HG03064 (cell line): ENCODE data around the gene GPBAR1.
A peak's percentile ranks its signal among the peaks of the same experiment; 100 is the strongest.
"Not testable (repeated sequence)": the region's sequence is repeated elsewhere in the genome, so short reads cannot be mapped to it uniquely, and the experiment has no call there.

Experiments used
- ATAC-seq: cut with Tn5 transposase; IDR thresholded peaks from one replicate; pipeline ENCODE4 v1.9.1; 2021; ENCODE audit warnings: low read depth; ENCODE audit not compliant: unreplicated experiment

GPBAR1 gene

DNA sequence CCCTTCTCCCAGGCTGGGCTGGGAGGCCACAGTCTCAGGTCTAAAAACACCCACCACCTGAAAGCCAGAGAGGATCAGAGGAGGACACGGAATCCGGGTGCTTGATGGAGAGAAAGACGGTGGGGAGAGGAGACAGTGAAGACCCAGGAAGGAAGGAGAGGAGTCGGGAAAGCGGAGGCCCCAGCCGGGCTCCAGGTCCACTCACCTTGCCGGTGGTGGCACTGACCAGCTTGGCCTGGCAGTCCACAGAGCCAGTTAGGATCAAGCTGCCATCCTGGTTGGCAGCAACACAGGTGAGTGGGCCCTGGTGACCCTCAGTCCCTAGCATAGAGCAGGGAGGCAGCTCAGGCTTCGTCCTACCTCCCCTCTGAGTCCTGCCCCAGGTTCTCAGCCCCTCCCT, 4.8 kb downstream of the GPBAR1 start:
- ATAC-seq, result no peak

DNA sequence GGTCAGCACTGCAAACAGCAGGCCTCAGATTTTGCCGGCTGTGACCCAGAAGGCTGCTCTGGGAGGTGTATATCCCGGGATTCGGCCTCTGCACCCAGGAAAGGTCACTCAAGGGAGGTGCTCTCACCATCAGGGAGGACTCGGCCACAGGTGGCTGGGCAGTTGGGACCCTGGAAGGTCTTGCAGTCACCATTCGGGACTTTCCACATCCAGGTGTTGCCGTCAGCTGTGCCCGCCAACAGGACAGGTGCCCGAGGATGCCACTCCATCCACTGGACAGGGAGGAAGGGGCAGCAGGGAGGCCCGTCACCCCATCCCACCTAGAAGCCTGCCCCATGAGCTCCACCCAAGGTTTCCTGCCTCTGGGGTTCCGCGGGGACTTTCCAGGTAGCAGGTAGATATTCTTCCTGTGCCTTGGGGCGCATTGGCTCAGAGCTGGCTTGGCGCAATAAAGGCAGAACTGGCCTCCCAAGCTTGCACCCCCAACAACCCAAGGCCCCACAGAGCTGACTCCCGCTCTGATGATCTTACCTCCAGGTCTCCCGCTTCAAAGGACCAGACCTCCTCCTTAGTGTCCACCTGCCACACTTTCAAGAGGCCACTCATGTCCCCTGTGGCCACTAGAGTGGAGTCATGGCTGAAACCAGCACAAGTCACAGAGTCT, 5.6 kb downstream of the GPBAR1 start:
- ATAC-seq, result no peak

DNA sequence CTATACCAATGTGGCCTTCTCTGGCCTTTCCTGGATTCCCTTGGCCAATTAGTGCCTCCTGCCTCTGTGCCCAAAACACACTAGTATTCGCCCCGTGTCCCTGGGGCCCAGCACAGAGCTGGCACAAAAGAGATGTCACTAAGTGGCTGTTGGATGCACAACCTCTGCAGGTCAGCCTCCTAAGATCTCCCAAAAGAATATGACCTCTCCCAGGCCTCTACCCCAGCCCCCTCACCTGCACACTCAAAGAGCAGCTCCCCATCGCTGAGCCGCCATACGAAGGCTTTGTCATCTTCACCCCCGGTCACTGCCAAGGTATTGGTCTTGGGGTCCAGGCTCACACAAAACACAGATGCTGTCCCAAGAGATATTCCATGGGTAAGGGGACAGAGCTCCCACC, 6.4 kb downstream of the GPBAR1 start:
- ATAC-seq, result no peak

DNA sequence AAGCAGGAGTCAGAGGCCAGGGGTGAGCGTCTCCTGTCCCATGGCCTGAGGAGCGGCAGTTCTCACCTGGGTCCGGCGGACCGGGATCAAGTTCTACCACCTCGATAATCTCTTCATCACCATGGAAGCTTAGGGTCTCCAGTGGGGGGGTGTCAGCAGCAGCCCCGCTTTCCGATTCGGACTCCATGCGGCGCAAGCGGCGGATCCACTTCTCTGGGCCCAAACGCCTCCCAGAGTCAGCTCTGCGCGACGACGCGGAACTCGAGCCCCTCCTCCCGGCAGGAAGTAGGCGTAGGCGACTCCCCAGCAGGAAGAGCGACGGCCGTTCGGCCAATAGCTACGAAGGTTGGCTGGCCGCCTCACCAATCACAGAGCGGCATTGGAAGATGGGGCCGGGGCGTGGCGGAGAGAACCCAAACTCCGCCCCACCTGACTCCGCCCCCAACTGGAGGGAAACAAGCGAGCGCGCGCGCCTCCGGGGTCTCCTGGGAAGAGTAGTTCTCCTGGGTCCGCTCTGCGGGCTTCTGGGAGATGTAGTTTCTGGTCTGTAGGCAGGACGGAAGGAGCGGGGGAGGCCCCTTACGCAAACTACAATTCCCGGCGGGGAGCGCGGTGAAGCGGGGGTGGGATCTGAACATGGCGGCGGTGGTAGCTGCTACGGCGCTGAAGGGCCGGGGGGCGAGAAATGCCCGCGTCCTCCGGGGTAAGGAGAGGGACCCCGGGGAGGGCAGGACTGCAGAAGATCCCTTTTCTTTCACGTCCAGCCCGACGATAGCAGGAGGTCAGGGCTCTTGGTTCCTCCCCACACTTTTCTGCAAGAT, 9.3 kb downstream of the GPBAR1 start, which contains the start of the genes AAMP and PNKD:
AAMP (minus strand) TSS at position 238 of the 821 bp plus-strand sequence; CDS start at position 187, 51 bp downstream.
PNKD (plus strand) TSS at position 620 of the 821 bp plus-strand sequence; CDS start at position 637, 17 bp downstream.
- peak; percentile 85 for ATAC-seq

DNA sequence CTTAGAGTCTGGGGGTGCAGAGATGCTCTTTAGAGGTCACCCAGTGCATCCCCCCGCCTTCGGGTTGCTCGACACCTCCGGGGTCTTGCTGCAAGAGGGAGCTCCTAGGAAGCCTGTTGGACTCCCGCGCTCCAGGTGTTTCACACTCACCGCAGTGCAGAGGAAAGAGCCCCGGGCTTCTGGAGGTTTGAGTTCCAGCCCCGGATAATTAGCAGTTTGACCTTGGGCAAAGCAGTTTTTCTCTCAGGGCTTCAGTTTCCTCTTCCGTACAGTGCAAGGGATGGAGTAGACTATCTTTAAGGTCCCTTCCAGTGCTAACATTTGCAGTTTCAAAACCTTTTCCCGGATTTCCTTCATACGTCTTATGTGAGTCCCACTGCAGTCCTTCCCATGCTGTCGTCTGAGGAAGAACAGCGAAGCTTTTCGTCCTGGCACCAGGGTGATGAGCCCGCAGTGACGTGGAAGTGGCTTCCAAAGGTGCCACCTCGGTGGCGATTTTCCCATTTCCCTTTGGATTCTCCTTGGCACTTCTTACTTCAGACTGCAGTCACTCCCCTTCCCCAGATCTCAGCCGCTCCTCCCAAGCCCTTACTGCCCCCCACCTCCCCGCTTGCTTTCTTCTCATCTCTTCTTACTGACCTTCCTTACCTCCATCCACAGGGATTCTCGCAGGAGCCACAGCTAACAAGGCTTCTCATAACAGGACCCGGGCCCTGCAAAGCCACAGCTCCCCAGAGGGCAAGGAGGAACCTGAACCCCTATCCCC, 10.1 kb downstream of the GPBAR1 start:
- no peak for ATAC-seq

DNA sequence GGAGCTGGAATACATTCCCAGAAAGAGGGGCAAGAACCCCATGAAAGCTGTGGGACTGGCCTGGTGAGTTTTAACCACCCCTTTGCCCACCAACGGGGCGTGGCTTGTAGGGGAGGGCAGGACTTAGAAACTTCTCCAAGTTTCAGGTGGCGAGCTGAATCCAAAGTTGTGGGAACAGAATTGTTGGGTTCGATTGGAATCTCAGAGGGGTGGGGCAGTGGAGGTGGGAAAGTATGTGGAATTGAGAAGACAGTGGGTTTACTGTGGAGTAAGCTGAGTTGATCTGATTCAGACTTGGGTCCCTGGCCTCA, 10.6 kb downstream of the GPBAR1 start:
- ATAC-seq, result no peak

DNA sequence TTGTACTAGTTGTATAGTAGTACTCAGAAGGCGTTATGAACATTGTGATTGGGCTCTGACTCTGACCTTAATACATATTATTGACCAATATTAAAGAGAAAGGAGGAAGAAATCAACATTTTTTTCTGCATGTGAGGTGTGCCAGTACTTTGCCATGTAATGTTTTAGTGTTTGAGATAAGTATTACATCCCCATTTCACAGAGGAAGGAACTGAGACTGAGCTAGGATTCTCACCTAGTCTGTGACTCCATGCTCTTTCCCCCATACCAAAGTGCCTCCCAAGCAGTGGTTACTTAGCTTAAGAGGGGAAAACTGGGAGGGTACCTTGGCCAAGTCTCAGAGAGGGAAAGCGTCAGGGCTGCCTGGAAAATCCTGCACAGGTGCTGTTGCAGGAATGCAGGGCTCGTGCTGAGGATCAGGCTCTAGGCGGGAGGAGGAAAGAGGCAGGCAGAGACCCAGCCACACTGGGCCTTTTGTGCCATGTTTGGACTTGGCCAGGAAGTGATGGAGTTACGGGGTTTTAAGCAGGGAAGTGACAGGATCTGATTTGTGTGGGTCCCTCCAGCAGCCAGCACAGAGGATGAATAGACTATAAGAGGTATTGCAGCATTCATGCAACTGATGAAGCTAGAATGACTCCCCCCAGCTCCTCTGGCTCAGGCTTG, 11.2 kb downstream of the GPBAR1 start:
- no peak for ATAC-seq

DNA sequence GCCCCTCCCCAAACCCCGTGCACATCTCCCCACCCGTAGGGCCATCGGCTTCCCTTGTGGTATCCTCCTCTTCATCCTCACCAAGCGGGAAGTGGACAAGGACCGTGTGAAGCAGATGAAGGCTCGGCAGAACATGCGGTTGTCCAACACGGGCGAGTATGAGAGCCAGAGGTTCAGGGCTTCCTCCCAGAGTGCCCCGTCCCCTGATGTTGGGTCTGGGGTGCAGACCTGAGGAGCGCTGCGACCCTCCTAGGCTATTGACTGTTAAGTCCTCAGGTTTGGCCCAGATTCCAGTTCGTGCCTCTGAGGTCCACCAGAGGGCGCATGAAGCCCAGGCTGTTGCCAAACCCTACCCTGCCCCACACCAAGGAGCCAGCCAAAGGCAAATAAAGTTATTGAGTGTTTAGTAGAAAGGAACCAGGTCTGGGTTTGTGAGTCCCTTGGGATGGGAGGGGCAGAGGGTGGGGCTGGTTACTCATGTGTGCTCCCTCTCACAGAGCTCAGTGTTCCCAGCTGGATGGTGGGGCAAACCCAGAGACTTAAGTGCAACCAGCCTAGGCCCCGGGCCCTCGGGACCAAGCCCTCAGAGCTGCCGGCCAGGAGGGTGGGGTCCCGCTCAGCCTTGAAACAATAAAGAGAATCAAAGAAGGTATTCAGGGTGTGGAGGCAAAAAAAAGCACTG, 11.9 kb downstream of the GPBAR1 start:
- no peak for ATAC-seq

DNA sequence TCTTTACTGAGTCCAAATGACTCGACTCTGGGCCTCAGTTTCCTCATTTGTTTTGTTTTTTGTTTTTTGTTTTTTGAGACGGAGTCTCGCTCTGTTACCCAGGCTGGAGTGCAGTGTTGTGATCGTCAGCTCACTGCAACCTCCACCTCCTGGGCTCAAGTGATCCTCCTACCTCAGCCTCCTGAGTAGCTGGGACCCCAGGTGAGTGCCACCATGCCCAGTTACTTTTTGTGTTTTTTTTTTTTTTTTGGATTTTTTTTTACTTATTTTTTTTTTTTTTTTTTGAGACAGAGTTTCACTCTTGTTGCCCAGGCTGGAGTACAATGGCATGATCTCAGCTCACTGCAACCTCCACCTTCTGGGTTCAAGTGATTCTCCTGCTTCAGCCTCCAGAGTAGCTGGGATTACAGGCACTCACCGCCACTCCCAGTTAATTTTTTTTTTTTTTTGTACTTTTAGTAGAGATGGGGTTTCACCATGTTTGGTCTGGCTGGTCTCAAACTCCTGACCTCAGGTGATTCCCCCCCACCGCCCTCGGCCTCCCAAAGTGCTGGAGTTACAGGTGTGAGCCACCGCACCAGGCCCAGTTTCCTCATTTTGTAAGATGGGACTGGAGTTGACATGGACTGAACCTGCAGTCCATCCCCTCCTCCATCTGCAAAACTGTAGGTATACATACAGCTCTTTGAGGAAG, 12.5 kb downstream of the GPBAR1 start:
- not testable (repeated sequence) for ATAC-seq

DNA sequence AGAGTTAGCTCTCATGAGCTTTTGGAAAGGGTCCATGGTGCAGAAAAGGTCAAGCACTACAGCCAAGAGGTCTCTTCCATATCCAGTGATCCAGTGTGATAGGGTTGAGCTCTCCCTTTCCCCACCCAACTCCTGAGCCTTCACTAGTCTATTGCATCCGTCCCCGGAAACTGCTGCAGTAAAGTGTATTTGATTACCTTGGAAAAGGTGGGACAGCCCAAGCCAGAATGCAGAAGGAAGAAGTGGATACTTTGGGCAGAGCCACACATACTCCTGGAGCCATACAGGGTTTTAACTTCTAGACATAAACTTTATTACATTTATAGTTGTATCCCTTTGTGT, 13.1 kb downstream of the GPBAR1 start:
- no peak for ATAC-seq

DNA sequence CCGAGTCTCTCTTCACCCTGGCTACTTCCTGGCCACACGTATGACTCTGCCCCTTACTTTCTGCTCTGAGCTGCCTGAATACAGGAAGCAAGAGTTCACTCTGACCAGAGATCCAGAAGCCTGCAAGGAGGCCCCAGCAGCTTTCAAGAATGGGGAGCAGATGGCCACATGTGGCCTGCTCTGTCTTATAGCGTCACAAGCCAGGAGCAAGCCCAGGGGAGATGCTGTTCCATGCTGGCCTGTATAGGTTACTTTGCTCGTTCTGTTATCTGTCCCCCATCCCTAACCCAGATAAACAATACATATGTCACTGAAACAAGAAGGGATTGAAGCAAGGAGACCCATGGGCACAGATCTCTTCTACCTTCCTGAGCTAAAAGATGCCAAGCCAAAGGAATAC, 13.8 kb downstream of the GPBAR1 start:
- no peak for ATAC-seq

DNA sequence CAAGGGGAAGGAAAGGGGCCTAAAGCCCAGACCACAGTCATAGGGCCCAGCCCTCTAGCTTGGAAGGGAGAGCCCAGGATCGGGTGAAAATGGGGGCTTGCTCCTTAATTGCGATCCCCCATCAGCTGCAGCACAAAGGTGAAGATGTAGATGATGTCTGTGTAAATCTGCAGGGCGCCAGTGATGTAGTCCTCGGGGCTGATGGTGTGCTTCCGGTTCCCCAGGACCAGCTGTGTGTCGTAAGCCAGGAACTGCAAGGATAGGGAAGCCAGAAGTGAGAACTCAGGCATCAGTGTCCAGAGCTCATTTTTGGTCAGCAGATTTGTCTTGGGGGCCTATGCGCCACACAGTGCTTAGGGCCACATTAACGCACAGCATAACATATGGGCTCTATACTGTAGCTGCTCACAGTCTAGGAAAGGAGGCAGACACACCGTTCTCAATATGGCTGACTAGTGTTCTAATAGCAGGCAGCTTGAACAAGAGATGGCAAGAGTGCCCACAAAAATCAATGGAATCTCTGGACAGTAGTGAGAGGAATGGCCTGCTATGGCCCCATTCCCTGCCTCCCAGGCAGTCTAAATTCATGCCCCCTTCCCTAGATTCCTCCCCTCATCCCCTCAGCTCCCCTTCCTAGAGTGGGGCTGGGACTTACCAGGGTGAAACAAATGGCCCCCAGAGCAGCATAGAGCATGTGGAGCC, 14.7 kb downstream of the GPBAR1 start:
- ATAC-seq, result no peak

DNA sequence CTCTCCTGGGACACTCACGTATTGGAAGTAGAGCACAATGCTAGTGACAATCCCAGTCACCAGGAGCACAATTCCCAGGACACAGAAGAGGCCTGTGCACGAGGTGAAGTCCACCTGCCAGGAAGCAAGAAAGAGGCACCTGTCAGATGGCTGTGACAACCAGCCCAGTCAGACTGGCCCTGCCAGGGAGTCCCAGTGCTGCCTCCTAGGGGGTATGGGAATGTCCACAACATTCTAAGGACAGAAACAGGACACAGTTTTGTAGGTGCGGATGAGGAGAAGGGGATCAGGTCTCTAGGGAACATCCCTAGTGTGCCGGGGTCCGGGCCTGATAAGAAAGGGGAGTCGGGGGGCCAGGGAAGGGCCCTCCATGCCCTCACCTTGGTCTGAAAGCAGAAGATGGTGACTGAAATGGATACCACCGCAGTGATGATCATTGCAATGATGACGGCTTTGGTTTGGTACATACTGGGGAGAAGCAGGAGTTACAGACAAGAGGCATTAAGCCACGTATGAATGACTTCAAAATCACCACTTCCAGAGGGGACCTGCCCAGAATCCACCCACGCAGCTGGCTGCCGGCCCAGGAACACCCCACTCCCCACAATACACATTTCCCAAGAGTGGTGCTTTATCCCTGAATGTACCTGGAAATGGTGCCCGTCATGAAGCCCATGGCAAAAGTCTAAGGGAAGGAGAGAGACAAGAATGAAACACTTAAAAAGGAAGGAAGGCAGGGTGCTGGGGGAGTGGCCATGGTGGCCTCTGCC, 16.4 kb downstream of the GPBAR1 start:
- no peak for ATAC-seq

DNA sequence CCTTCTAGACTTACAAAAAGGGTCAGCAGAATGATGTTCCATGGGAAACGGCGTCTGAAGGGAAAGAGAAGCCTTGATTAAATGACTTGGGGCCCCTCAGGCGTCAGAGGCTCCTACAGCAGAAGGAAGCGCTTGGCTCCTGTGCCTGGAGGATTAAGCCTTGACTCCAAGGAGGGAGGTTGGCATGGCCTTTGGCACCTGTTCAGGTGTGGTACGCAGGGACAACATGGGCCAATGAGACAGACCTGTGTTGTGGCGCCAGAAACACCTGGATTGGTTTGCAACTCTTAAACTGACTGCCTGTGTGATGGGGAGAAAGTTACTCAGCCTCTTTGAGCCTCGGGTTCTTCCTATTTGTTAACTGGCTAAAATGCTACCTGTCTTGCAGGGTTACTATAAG, 17.1 kb downstream of the GPBAR1 start:
- ATAC-seq, result no peak

DNA sequence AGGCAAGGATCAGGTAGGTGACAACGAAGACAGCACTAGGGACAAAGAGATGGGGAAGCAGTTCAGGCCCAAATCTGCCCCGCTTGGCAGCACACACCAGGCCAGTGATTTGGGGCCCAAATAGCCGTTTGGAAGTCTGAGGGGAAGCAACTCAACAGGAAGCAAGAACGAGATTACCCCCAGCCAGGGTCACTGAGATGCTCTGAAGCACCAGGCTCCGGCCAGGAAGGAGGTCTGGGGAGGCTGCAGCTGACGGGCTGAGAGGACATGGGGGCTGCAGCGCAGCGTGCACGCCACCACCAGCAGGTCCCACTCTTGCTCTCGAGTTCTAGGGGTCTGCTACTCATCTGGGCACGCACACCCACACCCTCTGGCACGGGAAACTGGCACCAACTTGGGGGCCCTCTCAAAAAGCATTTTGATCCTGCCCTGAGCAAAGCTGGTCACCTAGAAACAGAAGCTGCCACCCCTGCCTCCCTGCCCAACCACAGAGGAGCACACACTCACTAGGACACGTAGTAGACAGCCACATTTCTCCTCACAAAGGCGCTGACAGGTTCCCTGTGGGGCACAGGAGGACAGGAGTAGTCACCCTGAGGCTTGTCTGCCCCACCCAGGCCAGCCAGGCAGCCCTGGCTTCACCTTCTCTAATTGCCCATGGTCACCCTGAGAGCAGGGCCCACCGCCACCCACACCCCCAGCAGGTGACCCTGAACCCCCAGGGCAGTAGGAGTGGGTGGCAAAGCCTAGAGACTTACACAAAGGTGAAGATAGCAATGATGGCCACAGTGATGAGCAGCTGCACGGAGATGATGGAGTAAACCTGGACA, 17.9 kb downstream of the GPBAR1 start:
- ATAC-seq, result no peak

DNA sequence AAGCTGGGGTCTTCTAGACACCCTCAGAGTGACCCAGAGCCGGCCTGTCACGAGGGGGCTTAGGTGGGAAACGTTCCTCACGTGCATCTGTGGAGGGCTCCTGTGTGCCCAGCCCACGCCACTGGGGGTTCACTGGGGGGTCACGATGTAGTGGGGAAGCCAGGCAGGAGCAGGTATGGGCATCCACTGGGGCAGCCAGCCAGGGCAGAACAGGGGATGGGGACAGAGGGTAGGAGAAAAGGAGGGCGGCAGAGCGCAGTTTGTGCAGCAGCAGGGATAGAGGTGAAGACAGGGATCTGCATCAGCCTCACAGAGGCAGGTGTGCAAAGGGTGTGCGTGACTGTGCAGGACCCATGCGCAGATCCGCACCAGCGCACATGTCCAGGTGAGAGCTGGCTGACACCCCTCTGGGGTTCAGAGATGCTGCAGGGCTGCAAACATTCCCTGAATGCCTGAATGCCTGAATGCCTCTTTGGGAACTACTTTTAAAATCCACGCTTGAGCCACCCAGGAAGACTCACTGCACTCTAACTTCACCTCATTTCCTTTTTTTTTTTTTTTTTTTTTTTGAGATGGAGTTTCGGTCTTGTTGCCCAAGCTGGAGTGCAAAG, 19.6 kb downstream of the GPBAR1 start:
- ATAC-seq, result no peak

DNA sequence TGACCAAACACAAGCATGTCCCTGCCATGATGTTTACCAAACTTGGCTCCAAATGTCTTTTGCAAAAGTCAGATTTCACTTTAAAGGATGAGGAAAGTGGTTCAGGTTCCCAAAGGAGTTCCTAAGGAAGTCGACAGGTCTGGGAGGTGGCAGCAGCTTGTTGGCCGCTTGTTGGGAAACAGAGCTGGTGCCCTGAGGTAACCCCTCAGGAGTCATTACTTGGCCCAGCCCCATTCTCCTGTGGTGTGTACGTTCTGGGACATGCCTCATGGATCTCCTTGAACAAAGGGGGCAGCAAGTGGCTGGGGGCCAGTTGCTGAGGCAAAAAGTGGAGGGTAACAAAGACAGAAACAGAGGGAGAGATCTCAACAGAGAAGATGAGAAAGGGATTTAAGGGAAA, 20.6 kb downstream of the GPBAR1 start:
- no peak for ATAC-seq
